Activated T-cell treated with anti-CD3 and anti-CD28 coated beads for 4 hours (primary cell): ENCODE results near the gene ZNF319.

Source experiments
- DNase-seq: peaks from one replicate; pipeline ENCODE4 v3.0.0-alpha.2; 2020

ZNF319 gene

DNA sequence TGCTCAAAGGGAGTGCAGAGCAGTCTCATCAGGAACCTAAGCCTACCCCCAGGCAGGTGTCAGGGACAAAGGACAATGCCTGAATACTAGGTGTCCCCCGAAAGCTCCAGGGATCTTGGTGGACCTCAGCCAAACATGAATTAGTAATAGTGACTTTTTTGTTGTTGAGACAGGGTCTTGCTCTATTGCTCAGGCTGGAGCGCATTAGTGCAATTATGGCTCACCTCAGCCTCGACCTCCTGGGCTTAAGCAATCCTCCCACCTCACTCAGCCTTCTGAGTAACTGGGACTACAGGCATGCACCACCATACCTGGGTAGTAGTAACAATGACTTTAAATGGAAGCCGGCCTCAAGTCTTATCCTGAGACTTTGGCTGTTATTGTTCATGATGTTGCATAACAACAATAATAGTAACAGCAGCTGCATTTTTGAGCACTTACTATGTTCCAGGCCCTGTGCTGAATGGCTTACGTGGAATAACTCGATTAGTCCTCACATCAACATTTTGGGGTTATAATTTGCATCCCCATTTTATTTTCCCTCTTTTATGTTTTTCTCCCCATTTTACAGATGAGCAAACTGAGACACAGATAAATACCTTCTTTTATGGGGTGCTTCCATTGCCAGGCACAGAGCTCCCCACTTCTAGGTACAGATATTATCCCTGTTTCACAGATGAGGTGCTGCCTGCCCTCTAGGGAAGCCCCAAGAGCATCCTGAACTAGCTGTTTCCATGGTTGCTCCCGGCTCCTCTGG is 49.1 kb downstream of the ZNF319 start:
- DNase-seq, result no peak

DNA sequence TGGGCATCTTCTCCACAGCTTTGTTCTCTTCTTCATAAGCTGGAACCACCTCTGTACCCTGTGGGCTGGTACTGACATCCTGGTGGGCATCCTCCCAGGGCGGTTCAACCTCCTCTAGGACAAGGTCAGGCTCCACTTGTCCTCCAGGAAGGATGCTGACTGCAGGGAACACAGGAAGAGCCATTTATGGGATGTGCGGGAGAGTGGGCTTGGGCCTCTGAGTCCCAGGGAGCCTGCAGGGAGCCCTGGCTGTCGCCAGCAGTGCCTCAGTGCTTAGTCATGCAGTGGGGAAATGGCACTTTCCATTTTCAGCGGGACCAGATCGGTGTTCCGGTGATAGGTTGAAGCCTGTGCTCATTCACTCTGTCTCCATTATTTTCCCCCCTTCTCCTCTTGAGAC is 50.1 kb downstream of the ZNF319 start:
- DNase-seq, result no peak

DNA sequence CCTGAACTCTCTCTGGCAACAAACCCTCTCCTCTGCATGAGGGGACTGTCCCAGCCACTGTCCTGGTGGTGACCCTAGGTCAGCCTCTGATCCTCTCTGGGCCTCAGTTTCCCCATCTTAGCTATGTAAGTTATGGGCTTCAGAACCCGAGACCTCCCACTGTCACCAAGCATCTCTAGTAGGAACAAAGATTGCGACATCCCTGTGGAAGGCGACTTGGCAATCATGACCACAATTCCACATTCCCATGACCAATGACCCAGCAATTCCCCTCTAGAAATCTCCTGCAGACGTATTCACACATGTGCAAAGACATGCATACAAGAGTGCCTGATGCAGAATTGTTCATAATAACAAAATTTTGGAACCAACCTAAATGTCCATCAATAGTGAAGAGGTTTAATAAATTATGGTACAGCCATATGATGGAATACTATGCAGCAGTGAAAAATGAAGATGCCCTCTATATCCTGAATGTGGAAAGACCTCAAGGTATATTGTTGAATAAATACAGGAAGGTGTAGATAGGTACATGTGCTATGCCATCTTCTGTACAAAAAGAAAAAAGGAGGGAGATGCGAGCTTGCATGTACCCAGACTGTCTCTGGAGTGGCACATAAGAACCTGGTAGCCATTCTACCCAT is 50.8 kb downstream of the ZNF319 start:
- DNase-seq, result no peak

DNA sequence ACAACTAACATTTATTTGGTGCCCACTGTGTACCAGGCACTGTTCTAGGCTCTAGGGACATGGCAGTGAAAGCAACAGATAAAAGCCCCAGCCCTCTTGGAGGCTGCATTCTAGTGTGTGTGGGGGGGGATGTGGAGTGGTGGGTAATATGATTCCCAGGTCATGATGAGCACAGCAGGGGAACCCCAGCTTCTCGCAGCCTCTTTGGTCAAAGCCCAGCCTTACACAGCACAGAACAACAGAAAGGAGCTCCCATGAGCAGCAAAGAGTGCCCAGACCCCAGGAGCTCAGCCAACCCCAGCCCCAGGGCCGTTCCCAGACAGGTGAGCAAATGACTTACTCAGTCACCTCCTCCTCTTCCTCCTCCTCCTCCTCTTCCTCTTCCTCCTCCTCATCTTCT is 51.5 kb downstream of the ZNF319 start:
- DNase-seq, result no peak

DNA sequence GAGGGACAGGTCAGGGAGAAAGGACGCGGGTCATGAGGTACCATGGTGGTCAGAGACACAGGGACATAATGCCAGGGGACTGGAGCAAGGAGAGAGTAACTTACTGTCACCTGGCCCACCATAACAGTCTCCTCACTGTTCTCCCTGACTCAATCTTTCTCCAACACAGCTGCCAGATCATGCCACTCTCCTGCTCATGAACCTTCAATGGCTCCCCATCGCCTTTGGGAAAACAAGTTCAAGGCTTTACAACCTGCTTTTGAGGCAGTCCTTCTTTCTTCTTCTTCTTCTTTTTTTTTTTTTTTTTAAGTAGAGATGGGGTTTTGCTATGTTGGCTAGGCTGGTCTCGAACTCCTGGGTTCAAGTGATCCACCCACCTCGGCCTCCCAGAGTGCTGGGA is 52.4 kb downstream of the ZNF319 start:
- no peak for DNase-seq

DNA sequence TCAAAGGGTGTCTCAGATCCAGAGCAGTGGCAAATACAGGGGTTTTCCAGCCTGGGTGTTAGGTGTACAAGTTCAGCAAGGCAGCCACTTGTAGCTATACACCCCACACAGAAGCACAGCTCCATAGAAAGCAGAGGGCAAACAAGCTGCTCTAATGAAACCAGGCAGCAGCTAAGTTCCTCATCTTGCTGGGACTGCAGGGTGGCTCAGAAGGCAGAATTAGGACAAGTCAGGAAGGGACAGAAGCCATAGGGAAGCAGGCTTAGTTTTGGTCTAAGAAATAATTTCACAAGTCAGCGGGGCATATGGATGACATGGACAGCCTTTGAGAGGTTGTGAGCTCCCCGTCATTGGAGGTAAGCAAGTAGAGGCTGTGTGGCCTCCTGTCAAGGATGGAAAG is 53.2 kb downstream of the ZNF319 start:
- no peak for DNase-seq

DNA sequence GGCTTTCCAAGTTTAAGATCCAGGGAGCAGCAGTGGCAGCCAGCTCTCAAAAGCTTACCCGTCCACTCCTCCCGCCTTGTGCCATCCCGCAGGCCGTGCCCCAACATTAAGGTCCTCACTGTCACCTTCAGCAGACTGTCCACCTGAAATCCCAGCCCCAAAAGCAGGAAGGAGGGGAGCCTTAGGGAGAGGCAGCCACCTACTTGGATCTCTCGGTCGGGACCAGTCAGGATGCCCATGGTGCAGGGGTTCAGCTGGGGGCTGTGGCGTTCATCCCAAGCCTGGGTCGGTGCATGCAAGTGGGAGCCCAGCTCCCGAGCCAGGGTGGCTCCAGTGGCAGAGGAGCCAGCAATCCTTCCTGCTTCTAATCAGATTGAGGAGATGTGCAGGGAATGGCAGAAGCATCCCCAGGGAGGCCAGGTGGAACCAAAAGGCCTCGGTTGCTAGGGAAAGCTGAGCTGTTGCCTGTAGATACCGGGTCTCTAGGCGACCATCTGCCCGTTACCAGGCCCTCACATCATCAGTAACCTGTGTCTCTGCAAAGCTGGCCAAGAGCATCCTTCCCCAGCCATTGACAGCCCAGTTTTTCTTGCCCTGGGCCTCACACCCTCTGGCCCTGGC is 54.2 kb downstream of the ZNF319 start:
- DNase-seq, result no peak

DNA sequence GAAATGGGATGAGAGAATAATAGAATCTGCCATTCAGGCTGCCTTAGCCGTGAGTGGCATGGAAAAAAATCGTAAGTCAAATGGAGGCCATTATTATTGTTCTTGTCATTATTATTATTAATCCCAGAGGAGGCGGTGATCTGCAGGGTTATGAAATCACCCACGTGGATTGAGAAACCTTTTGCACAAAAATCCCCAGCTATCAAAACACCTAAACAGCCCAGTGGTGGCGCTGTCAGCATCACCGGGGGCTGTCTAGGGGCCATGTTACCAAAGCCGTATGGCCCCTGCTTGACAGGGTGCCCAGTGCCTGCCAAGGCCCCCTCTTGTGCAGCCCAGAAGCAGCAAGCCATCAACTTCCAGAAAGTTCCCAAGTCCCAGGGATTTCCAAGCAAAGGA is 54.7 kb downstream of the ZNF319 start:
- no peak for DNase-seq

DNA sequence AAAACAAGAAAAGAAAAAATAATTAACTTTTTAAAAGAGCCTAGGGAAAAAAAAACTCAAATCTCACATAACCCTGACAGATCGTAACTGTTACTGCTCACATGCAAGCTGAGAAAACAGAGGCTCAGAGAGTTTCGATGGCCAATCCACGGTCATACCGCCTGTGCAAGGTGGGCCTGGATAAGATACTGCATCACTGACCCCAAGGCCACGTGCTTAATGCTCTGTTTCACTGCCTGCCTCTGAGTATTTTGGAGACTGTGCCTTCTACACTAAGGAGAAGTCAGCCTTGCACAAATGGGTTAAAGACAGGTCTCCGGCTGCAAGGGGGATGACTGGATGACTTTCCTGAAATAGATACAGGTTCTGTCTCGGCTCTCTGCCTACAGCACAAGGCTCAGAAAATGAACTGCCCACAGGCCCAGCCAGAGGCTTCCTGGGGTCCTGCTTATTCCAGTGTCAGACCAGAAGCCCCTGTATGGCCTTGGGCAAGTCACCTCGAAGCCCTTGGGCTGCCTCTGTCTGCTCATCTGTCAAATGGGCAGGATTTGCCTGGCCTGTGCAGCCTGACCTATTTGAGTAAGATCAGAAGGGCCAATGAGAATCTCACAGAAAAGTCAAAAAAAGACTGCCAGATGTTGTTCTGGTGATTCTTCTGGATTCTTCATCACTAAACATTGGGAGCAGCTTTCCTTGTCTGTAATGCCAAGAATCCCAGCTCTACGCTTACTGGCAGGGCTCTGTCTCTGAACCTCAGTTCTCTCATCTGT is 55.3 kb downstream of the ZNF319 start:
- no peak for DNase-seq
